ENCODE data around the gene MVP.
"Not testable (repeated sequence)": the region's sequence is repeated elsewhere in the genome, so short reads cannot be mapped to it uniquely, and the experiment has no call there.

Gene MVP

DNA sequence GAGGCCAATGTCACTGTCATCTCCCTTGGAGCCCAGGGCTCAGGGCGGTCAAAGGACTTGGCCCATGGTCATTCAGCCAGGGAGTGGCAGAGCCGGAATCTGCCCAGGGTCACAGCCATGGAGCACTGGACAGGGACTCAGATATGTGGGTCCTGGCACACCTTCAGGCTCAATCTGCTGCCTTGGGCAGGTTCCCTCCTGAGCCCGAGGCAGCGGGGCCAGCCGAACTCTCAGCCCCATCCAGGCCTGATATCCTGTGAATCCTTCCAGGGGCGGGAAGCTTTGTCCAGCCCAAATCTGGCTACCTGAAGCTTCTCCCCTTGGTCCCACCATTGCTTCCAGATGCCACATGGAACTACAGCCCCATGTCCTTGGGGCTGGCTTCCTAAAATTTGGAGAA is 54.9 kb downstream of the MVP start:
- no peak for DNase-seq (ENCODE audit: low read depth)

DNA sequence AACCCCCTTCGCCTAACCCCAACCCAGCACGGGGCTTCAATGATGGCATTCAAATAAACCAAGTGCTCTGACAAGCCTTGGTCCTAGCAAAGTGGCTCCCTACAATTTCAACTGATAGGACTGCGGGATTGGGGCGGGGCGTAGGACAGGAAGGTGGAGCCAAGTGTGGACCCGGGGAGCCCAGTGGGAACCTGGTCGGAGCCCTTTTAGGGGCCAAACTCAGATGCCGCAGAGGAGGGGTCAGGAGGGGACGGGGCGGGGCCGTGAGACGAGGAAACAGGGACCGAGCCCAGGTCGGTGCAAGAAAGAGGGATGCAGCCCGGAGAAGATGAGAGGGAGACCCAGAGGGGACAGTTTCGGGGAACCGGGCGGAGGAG is 55.9 kb downstream of the MVP start:
- DNase-seq (ENCODE audit: low read depth): no peak

DNA sequence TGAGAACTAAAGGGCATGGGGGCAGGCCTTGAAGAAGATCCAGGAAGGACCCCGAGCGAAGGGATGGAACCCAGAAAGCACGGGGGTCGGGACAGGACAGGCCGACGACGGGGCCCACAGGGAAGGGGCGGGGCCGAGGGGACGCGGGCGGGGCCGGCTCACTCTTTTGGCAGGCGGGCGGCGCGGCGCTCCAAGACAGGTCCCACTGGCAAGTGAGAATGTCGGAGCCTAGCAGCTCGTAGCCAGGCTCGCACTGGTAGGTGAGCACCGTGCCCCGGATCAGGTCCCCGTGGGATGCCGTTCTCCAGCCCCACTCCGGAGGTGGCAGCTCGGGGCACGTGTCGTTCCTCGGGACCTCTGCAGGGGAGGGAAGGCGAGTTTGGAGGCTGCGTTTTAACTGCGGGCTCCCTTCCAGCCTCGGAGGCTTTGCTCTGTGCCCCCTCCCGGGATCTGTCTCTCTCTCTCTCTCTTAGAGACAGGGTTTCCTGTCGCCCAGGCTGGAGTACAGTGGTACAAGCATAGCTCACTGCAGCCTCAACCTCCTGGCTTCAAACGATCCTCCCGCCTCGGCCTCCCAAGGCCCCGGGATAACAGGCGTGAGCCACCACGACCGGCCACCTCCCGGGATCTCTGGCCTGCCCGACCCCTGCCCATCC is 56.5 kb downstream of the MVP start:
- no peak for DNase-seq (ENCODE audit: low read depth)

DNA sequence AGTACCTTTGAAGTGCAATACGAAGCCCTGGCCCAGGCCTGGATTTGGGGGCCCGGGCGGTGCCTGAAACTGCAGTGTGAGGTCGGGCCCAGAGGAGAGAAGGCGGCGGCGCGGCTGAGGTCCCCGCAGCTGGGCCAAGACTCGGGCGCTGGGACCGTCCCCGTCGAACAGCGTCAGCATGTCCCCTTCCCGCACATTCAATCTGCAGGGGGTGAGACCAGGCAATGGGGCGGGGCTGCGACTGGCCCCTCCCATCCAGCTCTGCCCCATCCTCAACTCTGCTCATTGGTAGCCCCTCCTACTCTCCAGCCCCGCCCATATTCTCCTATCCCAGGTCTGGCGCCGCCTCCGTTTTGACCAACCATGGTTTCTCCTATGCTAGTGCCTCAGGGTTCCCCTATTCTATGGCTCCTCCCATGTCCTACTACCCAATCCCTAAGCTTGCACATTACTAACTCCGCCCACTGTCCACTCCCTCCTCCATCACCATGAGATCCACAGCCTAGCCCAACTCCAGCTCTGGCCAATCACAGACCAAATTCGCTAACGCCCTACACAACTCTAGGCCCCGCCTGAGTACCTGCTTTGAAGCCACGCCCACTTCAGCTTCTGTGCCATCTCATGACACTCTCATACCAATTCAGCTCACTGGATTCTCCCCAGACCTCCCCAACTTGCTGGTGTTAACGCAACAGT is 57.2 kb downstream of the MVP start:
- DNase-seq (ENCODE audit: low read depth): peak; percentile 20

DNA sequence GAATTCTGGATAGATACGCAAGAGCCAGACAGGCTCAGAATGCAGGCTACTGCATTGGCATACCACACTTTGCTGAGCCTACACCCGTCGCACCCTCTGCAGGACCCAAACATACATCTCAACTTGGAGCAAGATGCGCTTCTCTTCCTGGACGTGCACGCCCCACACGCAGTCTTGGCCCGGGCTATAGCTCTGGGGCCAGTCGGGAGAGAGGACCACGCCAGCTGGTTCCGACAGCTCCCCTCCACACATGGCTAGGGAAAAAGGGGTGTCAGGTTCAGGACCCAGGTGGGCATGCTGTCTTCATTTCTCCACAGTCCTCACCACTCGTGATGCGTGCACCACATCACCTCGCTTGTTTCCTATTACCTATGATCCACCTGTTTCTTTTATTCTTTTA is 57.9 kb downstream of the MVP start:
- DNase-seq (ENCODE audit: low read depth): no peak

DNA sequence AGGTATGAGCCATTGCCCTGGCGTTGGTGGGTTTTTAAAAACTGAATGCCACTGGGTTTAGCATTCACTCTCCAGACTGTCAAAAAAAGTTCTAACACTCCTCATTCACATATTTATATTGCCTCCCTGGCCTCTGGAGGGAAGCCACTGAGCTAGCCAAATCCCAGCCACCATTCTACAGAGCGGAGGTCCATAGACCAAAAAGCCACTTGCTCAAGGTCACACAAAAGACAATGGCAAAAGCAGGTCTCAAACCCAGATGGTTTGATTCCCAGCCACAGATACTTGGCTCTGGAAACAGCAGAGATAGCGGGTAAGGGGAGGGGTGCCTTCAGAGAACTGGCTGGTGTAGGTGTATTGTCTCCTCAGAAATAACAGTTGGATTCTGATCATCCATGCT is 60.8 kb downstream of the MVP start:
- no peak for DNase-seq (ENCODE audit: low read depth)

DNA sequence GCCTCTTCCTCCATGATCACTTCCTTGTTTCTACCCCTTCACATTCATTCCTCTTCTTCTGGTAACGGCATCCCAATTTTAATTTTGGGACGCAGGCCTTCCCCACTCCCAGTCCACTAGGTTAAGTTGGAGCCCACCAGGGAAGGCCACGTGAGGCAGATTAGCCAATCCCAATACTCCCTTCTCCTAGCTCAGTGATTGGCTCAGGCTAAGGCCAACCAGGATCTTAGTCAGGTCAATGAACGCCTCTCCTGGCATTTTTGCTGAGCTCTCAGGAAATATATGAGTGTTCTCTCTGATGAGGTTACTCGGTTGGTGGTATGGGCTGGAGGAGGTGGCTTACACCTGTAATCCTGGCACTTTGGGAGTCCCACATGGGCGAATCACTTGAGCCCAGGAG is 63.7 kb downstream of the MVP start:
- no peak for DNase-seq (ENCODE audit: low read depth)

DNA sequence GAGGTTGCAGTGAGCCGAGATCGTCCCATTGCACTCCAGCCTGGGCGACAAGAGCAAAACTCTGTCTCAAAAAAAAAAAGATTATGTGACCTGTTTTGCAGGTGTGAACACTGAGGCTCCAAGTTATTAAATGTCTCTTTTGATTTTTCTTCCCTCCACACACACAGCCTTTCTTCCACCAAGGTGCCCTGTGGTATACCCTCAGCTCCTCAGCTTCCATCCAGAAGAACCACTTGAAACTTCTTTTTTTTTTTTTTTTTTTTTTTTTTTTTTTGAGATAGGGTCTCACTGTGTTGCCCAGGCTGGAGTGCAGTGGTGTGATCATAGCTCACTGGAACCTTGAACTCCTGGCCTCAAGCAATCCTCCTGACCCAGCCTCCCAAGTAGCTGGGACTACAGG is 69.1 kb downstream of the MVP start:
- not testable (repeated sequence) for DNase-seq (ENCODE audit: low read depth)

DNA sequence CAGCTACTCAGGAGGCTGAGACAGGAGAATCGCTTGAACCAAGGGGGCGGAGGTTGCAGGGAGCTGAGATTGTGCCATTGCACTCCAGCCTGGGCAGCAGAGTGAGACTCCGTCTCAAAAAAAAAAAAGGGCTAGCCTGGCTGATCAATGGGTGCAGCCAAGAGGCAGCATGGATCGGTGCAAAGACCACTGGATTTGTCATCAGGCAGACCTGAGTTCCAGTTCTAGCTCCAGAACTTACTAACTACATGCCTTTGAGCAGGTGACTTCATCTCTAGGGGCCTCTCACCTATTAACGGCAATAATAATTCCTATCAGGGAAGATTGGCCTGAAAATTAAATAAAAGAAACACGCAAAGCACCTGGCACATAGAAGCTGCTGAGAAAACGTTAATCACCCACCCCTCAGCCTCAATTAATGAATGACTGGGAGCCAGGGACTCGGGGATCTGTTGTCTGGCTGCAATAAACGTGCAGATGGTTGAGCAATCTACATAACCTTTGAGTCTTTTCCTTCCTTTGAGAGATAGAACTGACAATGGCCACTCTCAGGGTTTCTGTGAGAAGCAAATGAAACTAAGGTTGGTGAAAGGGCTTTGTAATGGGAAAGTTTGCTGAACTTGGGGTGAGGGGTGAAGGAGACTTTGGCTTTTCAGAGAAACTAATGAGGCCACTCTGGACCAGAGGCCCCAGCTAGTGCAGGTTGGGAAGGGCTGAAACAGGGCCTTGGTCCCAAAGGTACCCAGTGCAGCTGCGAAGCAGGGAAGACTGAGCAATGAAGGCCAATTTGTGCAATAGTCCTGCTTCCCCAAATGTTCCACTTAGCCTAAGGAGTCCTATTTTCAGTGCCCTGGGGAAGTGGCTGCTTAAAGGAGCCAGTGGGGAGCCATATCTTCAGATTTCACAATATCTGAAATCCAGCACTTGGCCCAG is 71.5 kb downstream of the MVP start:
- DNase-seq (ENCODE audit: low read depth): no peak

DNA sequence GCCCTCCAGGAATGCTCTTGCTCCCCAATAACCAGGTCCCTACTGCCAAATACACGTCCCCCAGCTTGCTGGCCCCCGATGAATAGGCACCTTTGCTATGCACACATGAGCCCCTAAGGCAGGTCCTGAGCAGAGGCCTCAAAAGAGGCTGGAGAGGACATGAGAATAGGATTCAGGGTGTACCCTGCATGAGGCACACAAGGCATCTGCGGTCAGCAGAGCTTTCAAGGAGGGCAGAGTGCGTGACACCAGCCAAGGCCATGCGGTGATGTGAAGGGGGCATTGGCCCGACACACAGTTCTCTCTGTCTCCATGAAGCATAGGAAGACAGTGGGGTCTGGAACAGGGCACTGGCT is 72.2 kb downstream of the MVP start:
- DNase-seq (ENCODE audit: low read depth): no peak

DNA sequence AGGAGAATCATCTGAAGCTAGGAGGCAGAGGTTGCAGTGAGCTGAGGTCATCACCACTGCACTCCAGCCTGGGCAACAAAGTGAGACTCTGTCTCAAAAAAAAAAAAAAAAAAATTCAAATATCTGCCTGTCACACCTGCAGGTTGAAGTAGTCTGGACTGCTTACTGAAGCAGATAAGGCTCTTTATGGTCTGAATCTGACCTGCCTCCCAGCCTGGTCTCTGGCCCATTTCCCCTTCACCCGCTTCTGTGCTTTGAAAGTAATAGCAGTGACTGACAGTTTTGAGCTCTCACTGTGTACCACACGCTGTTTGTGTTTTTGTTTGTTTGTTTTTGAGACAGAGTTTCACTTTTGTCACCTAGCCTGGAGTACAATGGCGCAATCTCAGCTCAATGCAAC is 73.3 kb downstream of the MVP start:
- DNase-seq (ENCODE audit: low read depth): no peak

DNA sequence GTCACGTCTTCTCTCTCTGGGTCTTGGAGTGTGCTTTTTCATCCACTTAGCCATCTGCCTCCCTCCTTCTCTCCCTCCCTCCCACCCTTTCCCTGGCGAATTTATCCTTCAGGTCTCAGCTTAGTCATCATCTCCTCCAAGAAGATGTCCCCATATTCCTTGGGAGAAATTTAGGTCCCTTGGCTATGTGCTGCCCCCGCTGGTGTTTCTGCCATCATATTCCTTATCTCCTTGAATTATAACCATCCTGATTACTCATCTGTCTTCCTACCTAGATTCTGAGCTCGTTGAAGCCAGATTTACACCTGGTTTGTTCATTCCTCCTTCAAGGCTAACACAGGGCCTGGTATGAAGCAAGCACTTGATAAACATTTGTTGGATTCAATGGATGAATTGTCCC is 74.1 kb downstream of the MVP start:
- no peak for DNase-seq (ENCODE audit: low read depth)

DNA sequence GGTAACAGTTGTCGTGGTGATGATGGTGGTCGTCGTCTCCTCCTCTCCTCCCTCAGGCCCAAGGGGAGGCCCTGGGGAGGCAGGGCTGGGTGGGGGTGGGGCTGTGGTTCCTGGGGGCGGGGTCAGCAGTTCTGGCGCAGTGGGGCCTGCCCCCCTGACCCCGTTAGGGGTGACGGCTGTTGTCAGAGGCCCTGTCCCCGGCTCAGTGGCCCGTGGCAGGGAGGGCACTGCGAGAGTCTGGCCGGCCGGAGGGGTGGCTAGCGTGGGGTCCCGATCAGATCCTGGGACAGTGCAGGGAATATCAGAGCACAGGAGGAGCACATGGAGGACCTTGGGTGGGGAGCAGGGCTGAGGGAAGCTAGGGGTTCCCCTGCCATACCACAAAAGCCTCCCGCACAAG is 76.6 kb downstream of the MVP start:
- no peak for DNase-seq (ENCODE audit: low read depth)

DNA sequence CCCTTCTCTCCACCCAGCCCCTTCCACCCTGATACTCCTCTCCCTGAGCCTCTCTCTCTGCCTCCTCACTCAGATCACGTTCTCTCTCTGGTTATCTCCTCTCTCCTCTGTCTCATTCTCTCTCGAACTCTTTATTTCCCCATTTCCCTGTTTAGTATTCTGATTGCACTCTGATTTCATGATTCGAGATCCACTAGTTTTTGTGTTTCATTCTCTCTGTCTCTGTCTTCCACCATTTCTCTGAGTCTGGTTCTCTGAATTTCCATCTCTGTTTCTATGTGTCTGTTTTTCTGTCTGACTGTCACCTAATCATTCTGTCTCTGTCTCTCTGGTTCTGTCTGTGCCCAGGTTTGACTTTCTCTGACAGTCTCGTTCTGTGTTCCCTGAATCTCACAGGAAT is 77.1 kb downstream of the MVP start:
- DNase-seq (ENCODE audit: low read depth): no peak

All from activated T-helper 9 cell treated with anti-CD3 and anti-CD28 coated beads, Interleukin-2, amount 50 U/mL, for 16 hours (primary cell).